Caco-2 (cell line): ENCODE data around the gene FBXW4. TPM values are rescaled to one million over a fixed set of nuclear protein-coding genes. Genes with fewer than 3 reads are reported as not detected.

ENCODE experiments used
- BruUV-seq: library from RNA; stranded (reverse); fragments of 400-500 nt; replicated peaks from 2 replicates; lab custom pipeline; 2021; lab: Mats Ljungman, UMichigan
- CTCF ChIA-PET: fragments of 300-600 bp; sonication (Branson Sonifier 250); formaldehyde crosslinking; loops from one replicate; lab custom pipeline; 2022; ENCODE audit warnings: antibody characterized with exemption; lab: Charles Lee
- POLR2A ChIA-PET: fragments of 300-600 bp; sonication (Branson Sonifier 250); formaldehyde crosslinking; loops from one replicate; lab custom pipeline; 2022; ENCODE audit warnings: antibody characterized with exemption; lab: Charles Lee
- DNase-seq, 2 experiments: peaks; one replicate each; pipeline versions ENCODE4 v3.0.0 to v3.0.0-alpha.2; 2020 to 2022
- H3K27me3 ChIP-seq: replicated peaks from 2 replicates; pipeline ENCODE4 v1.6.0; 2011; ENCODE audit warnings: low read length; ENCODE audit not compliant: control insufficient read depth, insufficient read depth
- H3K36me3 ChIP-seq: 2 replicates; pipeline ENCODE4 v1.5.1; 2011; ENCODE audit warnings: low read length; ENCODE audit not compliant: control insufficient read depth, insufficient read depth
- H3K4me1 ChIP-seq: fragments of 250-450 bp; sonication (Bioruptor Pico); 2 replicates; pipeline ENCODE4 v1.5.1; 2020; ENCODE audit warnings: mild to moderate bottlenecking
- H3K4me3 ChIP-seq: 2 replicates; pipeline ENCODE4 v1.5.1; 2011; ENCODE audit warnings: low read depth, mild to moderate bottlenecking, control low read depth, low read length
- H3K9me3 ChIP-seq: fragments of 250-450 bp; sonication (Bioruptor Pico); 2 replicates; pipeline ENCODE4 v1.5.1; 2020; ENCODE audit warnings: mild to moderate bottlenecking, moderate library complexity
- H3K27ac Mint-ChIP-seq: one replicate; pipeline ENCODE4 v1.8.0; 2022; ENCODE audit warnings: mixed read lengths; ENCODE audit not compliant: unreplicated experiment
- H3K27me3 Mint-ChIP-seq: one replicate; pipeline ENCODE4 v1.8.0; 2022; ENCODE audit warnings: mixed read lengths; ENCODE audit not compliant: insufficient read depth, unreplicated experiment
- H3K36me3 Mint-ChIP-seq: one replicate; pipeline ENCODE4 v1.8.0; 2022; ENCODE audit warnings: mild to moderate bottlenecking, mixed read lengths; ENCODE audit not compliant: insufficient read depth, unreplicated experiment
- H3K4me1 Mint-ChIP-seq: one replicate; pipeline ENCODE4 v1.8.0; 2022; ENCODE audit warnings: low read depth, mixed read lengths; ENCODE audit not compliant: unreplicated experiment
- H3K4me3 Mint-ChIP-seq: one replicate; pipeline ENCODE4 v1.8.0; 2022; ENCODE audit warnings: mild to moderate bottlenecking, moderate library complexity, mixed read lengths; ENCODE audit not compliant: unreplicated experiment
- H3K9me3 Mint-ChIP-seq: one replicate; pipeline ENCODE4 v1.8.0; 2022; ENCODE audit warnings: mixed read lengths; ENCODE audit not compliant: unreplicated experiment
- intact Hi-C: fragments of 100-400 bp; cut with micrococcal nuclease; formaldehyde crosslinking; loops from one replicate; pipeline ENCODE4 v1.10.0; 2022; ENCODE audit not compliant: unreplicated experiment
- total RNA-seq: library from RNA; stranded (reverse); gene quantifications from 2 replicates; pipeline ENCODE4 v1.2.3, GENCODE V29; 2022
- TF ChIP-seq, protein P1 (sequence below), 2 experiments: fragments of 200-600 bp in 1 of 2; IDR thresholded peaks; 1 replicate in 1 of 2; 2 replicates in 1 of 2; pipeline versions ENCODE4 v1.5.1 to v1.8.0; 2011 to 2022; ENCODE audit warnings: antibody characterized with exemption in 1 of 2, control low read depth in 1 of 2, inconsistent platforms in 1 of 2, low read depth in 1 of 2, low read length in 1 of 2, mild to moderate bottlenecking in 1 of 2, moderate library complexity in 1 of 2; ENCODE audit not compliant: insufficient read depth in 1 of 2, severe bottlenecking in 1 of 2, unreplicated experiment in 1 of 2

The FBXW4 gene
- total RNA-seq, 1 experiment from 2014 or later, result 44.0 TPM

DNA sequence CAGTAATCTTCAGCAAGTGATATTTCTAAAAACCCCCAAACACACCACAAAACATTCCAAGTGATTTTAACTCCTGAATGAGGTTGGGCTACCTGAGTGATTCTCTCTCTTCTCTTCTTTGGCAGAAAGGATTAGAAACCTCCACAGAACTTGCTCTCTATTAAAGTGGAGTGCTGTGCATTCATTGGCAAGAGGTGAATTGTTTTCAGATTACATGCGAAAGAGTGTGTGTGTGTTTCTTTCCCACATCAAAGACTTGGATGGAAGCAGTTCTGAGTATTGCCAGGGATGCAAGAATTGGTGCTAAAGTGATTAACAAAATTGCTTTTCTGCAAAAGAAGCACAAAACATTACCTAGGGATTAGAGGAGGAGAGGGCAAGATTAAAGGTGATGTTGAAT, 13.1 kb upstream of the FBXW4 start:
- intact Hi-C loops, result no loop called here
- H3K36me3 Mint-ChIP-seq, result no peaks in the 10 kb centered on the region
- Histone ChIP-seq H3K4me1 (0 out of 2 replicates have a peak, but pooled peaks cover 3% of the 10 kb centered on the region), H3K4me3 (no peak overlapping the region), H3K36me3 (no peaks in the 10 kb centered on the region), H3K27me3 (no peaks in the 10 kb centered on the region), H3K9me3 (no peaks in the 10 kb centered on the region)
- H3K27me3 Mint-ChIP-seq, result no peaks in the 10 kb centered on the region
- no peaks in the 10 kb centered on the region for H3K9me3 Mint-ChIP-seq
- ChIA-PET CTCF (no interaction called here), POLR2A (no interaction called here)
- no peak for DNase-seq
- H3K27ac Mint-ChIP-seq, result no peak overlapping the region
- no TSS peak for BruUV-seq
- H3K4me1 Mint-ChIP-seq, result no peaks in the 10 kb centered on the region
- TF ChIP-seq, protein P1, sequence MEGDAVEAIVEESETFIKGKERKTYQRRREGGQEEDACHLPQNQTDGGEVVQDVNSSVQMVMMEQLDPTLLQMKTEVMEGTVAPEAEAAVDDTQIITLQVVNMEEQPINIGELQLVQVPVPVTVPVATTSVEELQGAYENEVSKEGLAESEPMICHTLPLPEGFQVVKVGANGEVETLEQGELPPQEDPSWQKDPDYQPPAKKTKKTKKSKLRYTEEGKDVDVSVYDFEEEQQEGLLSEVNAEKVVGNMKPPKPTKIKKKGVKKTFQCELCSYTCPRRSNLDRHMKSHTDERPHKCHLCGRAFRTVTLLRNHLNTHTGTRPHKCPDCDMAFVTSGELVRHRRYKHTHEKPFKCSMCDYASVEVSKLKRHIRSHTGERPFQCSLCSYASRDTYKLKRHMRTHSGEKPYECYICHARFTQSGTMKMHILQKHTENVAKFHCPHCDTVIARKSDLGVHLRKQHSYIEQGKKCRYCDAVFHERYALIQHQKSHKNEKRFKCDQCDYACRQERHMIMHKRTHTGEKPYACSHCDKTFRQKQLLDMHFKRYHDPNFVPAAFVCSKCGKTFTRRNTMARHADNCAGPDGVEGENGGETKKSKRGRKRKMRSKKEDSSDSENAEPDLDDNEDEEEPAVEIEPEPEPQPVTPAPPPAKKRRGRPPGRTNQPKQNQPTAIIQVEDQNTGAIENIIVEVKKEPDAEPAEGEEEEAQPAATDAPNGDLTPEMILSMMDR (IDR thresholded peaks at IDR 0.05; ENCODE audit: insufficient read depth in 1 of 2, low read depth in 1 of 2, low read length in 1 of 2, severe bottlenecking in 1 of 2, unreplicated experiment in 1 of 2), result no peak
- no peak overlapping the region for H3K4me3 Mint-ChIP-seq

DNA sequence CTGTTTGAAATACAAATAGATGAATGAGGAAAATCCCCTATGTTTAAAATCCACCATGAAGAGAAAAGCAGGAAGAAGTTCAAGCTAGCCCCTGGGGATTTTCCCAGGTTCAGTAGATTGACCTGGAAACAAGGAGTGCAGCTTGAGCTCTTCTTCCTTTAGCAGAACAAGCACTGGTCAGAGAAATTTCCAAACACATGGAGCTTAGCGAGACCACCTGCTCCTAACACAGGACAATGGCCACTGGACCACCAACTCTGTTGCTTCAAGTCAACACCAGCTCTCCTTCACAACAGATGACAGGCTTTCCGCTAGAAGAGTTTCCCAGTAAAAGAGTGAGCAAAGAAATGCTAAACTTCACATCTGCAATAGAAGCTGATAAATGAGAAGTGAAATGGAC, 9.4 kb upstream of the FBXW4 start:
- Histone ChIP-seq H3K4me1 (no peaks in the 10 kb centered on the region), H3K4me3 (no peak overlapping the region), H3K9me3 (no peaks in the 10 kb centered on the region), H3K27me3 (no peaks in the 10 kb centered on the region), H3K36me3 (no peaks in the 10 kb centered on the region)
- H3K27me3 Mint-ChIP-seq, result no peaks in the 10 kb centered on the region
- H3K4me1 Mint-ChIP-seq, result no peaks in the 10 kb centered on the region
- TF ChIP-seq, protein P1 (IDR thresholded peaks at IDR 0.05; ENCODE audit: insufficient read depth in 1 of 2, low read depth in 1 of 2, low read length in 1 of 2, severe bottlenecking in 1 of 2, unreplicated experiment in 1 of 2), result no peak
- H3K4me3 Mint-ChIP-seq, result no peak overlapping the region
- no TSS peak for BruUV-seq
- intact Hi-C loops, result no loop called here
- H3K36me3 Mint-ChIP-seq, result no peaks in the 10 kb centered on the region
- no peaks in the 10 kb centered on the region for H3K9me3 Mint-ChIP-seq
- no peak overlapping the region for H3K27ac Mint-ChIP-seq
- no peak for DNase-seq
- ChIA-PET POLR2A (no interaction called here), CTCF (interaction anchor here (0.5 kb wide), 1 partner anchor 996 kb away, joined by 5 read pairs; no protein-coding TSS in a partner anchor)

- CTCF ChIA-PET, result no interaction called here
- H3K36me3 Mint-ChIP-seq, result peaks cover 30% of the 10 kb centered on the region
- Histone ChIP-seq H3K27me3 (no peaks in the 10 kb centered on the region), H3K36me3 (no peaks in the 10 kb centered on the region), H3K4me1 (peaks cover 13% of the 10 kb centered on the region; the same call in 1 of the 2 replicates), H3K9me3 (no peaks in the 10 kb centered on the region), H3K4me3 (no peak overlapping the region)
- no TSS peak for BruUV-seq
- peak overlapping the region; percentile 12 for H3K27ac Mint-ChIP-seq
- no peak overlapping the region for H3K4me3 Mint-ChIP-seq
- POLR2A ChIA-PET, result no interaction called here
- TF ChIP-seq, protein P1 (IDR thresholded peaks at IDR 0.05; ENCODE audit: insufficient read depth in 1 of 2, low read depth in 1 of 2, low read length in 1 of 2, severe bottlenecking in 1 of 2, unreplicated experiment in 1 of 2), result no peak
- intact Hi-C loops, result no loop called here
- no peak for DNase-seq
- H3K4me1 Mint-ChIP-seq, result peaks cover 6% of the 10 kb centered on the region
- no peaks in the 10 kb centered on the region for H3K27me3 Mint-ChIP-seq
- no peaks in the 10 kb centered on the region for H3K9me3 Mint-ChIP-seq
Observed at GRCh38 chr10:101696632-101697031, 1.7 kb upstream of the FBXW4 start.
